Hepatocyte (in vitro differentiated cells): ENCODE results near the gene ENTR1.
A peak's percentile ranks its signal among the peaks of the same experiment; 100 is the strongest.

Source experiments
- EZH2 ChIP-seq: fragments of 200-600 bp; sonication (generic); IDR thresholded peaks from 2 replicates; pipeline ENCODE4 v1.6.1; 2016; ENCODE audit warnings: antibody characterized with exemption, mild to moderate bottlenecking, borderline replicate concordance
- EZH2phosphoT487 ChIP-seq: fragments of 200-600 bp; sonication (generic); IDR thresholded peaks from one replicate; pipeline ENCODE4 v1.6.1; 2018; ENCODE audit warnings: antibody characterized with exemption, mild to moderate bottlenecking, low read depth, moderate library complexity; ENCODE audit not compliant: unreplicated experiment, severe bottlenecking
- TF ChIP-seq, protein P1 (sequence below): fragments of 200-600 bp; sonication (generic); IDR thresholded peaks from 2 replicates; pipeline ENCODE4 v1.5.1; 2016; ENCODE audit warnings: antibody characterized with exemption, mild to moderate bottlenecking; ENCODE audit not compliant: poor library complexity

DNA sequence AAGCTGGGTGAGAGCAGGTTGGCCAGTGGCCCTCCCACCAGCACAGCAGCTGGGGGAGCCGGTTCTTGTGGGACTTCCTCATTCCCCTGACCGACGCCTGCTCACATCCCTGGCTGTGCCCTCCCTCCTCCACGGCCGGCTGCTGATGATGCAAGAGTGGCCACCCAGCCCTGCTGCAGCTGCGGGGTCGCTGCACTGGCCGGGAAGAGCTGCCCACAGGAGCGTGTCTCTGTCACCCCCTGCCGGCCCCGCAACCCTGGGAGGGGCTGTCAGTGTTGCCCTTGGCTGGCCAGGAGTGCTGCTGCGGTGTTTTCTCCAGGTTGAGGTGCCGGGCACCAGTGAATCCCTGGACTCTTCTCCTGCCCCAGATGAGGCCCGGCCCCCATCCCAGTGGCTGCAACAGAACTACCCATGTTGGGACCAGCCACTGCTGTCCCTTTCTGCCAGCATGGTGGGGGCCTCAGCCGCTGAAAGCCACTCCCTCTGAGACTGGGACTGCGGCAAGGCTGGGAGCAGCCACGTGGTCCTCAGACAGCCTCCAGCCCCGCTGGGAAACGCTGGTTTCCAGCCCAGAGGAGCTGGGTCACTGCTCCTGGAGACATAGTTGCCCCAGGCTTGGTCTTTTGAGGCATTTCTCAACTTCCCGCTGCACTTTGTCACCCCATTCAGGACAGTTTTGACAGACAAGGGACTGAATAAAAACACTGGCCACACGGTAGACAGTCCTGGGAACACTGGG lies 37.7 kb downstream of the ENTR1 start:
- TF ChIP-seq, protein P1, sequence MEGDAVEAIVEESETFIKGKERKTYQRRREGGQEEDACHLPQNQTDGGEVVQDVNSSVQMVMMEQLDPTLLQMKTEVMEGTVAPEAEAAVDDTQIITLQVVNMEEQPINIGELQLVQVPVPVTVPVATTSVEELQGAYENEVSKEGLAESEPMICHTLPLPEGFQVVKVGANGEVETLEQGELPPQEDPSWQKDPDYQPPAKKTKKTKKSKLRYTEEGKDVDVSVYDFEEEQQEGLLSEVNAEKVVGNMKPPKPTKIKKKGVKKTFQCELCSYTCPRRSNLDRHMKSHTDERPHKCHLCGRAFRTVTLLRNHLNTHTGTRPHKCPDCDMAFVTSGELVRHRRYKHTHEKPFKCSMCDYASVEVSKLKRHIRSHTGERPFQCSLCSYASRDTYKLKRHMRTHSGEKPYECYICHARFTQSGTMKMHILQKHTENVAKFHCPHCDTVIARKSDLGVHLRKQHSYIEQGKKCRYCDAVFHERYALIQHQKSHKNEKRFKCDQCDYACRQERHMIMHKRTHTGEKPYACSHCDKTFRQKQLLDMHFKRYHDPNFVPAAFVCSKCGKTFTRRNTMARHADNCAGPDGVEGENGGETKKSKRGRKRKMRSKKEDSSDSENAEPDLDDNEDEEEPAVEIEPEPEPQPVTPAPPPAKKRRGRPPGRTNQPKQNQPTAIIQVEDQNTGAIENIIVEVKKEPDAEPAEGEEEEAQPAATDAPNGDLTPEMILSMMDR = peak; percentile 12
- no peak for TF ChIP-seq EZH2phosphoT487
- no peak for TF ChIP-seq EZH2
